A673 (cell line): ENCODE results near the gene GPHN. TPM values are rescaled to one million over a fixed set of nuclear protein-coding genes. Genes with fewer than 3 reads are reported as not detected.
"Not testable (repeated sequence)": the region's sequence is repeated elsewhere in the genome, so short reads cannot be mapped to it uniquely, and the experiment has no call there.

Experiments
- BruUV-seq: library from RNA; stranded (reverse); fragments of 400-500 nt; replicated peaks from 2 replicates; lab custom pipeline; 2021; lab: Mats Ljungman, UMichigan
- CTCF ChIA-PET: fragments of 300-600 bp; sonication (Branson Sonifier 250); formaldehyde crosslinking; loops from one replicate; lab custom pipeline; 2022; ENCODE audit warnings: antibody characterized with exemption; lab: Charles Lee
- POLR2A ChIA-PET: fragments of 300-600 bp; sonication (Branson Sonifier 250); formaldehyde crosslinking; loops from one replicate; lab custom pipeline; 2022; ENCODE audit warnings: antibody characterized with exemption; ENCODE audit not compliant: low non-redundant PET; lab: Charles Lee
- DNase-seq: peaks from one replicate; pipeline ENCODE4 v3.0.0-alpha.2; 2015; ENCODE audit warnings: low spot score
- H3K27ac ChIP-seq: fragments of 200-600 bp; sonication (generic); 2 replicates; pipeline ENCODE4 v1.5.1; 2016; ENCODE audit warnings: mixed run types, low read depth, mild to moderate bottlenecking, mixed read lengths, antibody characterized with exemption, low read length; ENCODE audit not compliant: poor library complexity, severe bottlenecking
- H3K27me3 ChIP-seq: fragments of 200-600 bp; sonication (generic); replicated peaks from 2 replicates; pipeline ENCODE4 v1.6.1; 2017; ENCODE audit warnings: mixed run types, low read depth, mild to moderate bottlenecking, mixed read lengths, antibody characterized with exemption, low read length; ENCODE audit not compliant: insufficient read depth, poor library complexity
- H3K36me3 ChIP-seq: fragments of 200-600 bp; sonication (generic); 2 replicates; pipeline ENCODE4 v1.6.1; 2016; ENCODE audit warnings: mixed run types, mild to moderate bottlenecking, mixed read lengths, antibody characterized with exemption, low read length; ENCODE audit not compliant: insufficient read depth, poor library complexity, severe bottlenecking
- H3K4me1 ChIP-seq: fragments of 200-600 bp; sonication (generic); 2 replicates; pipeline ENCODE4 v1.6.1; 2017; ENCODE audit warnings: mixed run types, mild to moderate bottlenecking, mixed read lengths, antibody characterized with exemption, low read length; ENCODE audit not compliant: insufficient read depth, poor library complexity, severe bottlenecking
- H3K4me3 ChIP-seq: fragments of 200-600 bp; sonication (generic); 2 replicates; pipeline ENCODE4 v1.5.1; 2016; ENCODE audit warnings: low read depth, mixed run types, mild to moderate bottlenecking, mixed read lengths, low read length; ENCODE audit not compliant: poor library complexity, severe bottlenecking
- H3K9me3 ChIP-seq: fragments of 200-600 bp; sonication (generic); 2 replicates; pipeline ENCODE4 v1.6.1; 2016; ENCODE audit warnings: mixed run types, low read depth, mild to moderate bottlenecking, mixed read lengths, antibody characterized with exemption, low read length; ENCODE audit not compliant: poor library complexity, severe bottlenecking
- EZH2 ChIP-seq: fragments of 200-600 bp; sonication (generic); IDR thresholded peaks from 2 replicates; pipeline ENCODE4 v1.6.1; 2017; ENCODE audit warnings: borderline replicate concordance, low read depth, mild to moderate bottlenecking, mixed read lengths, antibody characterized with exemption, low read length; ENCODE audit not compliant: poor library complexity, severe bottlenecking
- intact Hi-C: fragments of 100-400 bp; cut with micrococcal nuclease; formaldehyde crosslinking; loops from one replicate; pipeline ENCODE4 v1.10.0; 2022; ENCODE audit not compliant: unreplicated experiment
- total RNA-seq: library from RNA; stranded (reverse); gene quantifications from 2 replicates; pipeline ENCODE4 v1.2.3, GENCODE V29; 2021
- TF ChIP-seq, protein P1 (sequence below): fragments of 300-800, 200-600 bp; sonication (generic); conservative IDR thresholded peaks from 2 replicates; pipeline ENCODE4 v1.5.1; 2017; ENCODE audit warnings: low read depth, mild to moderate bottlenecking, antibody characterized with exemption, low read length, moderate library complexity, mixed read lengths

The GPHN gene
- total RNA-seq, 1 experiment from 2014 or later, result 30.3 TPM

DNA sequence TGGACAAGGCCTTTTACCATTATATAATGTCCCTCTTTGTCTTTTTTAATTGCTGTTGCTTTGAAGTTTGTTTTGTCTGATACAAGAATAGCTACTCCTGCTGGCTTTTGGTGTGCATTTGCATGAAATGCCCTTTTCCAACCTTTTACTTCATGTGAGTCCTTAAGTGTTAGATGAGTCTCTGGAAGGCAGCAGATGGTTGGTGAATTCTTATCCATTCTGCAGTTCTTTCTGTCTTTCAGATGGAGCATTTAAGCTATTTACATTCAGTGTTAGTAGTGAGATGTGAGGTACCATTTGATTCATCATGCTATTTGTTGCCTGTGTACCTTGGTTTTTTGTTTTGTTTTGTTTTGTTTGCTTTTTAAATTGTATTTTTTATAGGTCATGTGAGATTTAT, 208.3 kb downstream of the GPHN start:
- no TSS peak for BruUV-seq
- H3K36me3 ChIP-seq, result no peaks in the 10 kb centered on the region
- intact Hi-C loops, result no loop called here
- no peak for DNase-seq
- H3K4me1 ChIP-seq, result no peaks in the 10 kb centered on the region
- H3K4me3 ChIP-seq, result no peak overlapping the region
- TF ChIP-seq EZH2, result no peak
- TF ChIP-seq, protein P1, sequence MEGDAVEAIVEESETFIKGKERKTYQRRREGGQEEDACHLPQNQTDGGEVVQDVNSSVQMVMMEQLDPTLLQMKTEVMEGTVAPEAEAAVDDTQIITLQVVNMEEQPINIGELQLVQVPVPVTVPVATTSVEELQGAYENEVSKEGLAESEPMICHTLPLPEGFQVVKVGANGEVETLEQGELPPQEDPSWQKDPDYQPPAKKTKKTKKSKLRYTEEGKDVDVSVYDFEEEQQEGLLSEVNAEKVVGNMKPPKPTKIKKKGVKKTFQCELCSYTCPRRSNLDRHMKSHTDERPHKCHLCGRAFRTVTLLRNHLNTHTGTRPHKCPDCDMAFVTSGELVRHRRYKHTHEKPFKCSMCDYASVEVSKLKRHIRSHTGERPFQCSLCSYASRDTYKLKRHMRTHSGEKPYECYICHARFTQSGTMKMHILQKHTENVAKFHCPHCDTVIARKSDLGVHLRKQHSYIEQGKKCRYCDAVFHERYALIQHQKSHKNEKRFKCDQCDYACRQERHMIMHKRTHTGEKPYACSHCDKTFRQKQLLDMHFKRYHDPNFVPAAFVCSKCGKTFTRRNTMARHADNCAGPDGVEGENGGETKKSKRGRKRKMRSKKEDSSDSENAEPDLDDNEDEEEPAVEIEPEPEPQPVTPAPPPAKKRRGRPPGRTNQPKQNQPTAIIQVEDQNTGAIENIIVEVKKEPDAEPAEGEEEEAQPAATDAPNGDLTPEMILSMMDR, result no peak
- no peaks in the 10 kb centered on the region for H3K9me3 ChIP-seq
- no peak overlapping the region for H3K27ac ChIP-seq
- CTCF ChIA-PET, result no interaction called here
- POLR2A ChIA-PET, result no interaction called here
- H3K27me3 ChIP-seq, result no peaks in the 10 kb centered on the region

DNA sequence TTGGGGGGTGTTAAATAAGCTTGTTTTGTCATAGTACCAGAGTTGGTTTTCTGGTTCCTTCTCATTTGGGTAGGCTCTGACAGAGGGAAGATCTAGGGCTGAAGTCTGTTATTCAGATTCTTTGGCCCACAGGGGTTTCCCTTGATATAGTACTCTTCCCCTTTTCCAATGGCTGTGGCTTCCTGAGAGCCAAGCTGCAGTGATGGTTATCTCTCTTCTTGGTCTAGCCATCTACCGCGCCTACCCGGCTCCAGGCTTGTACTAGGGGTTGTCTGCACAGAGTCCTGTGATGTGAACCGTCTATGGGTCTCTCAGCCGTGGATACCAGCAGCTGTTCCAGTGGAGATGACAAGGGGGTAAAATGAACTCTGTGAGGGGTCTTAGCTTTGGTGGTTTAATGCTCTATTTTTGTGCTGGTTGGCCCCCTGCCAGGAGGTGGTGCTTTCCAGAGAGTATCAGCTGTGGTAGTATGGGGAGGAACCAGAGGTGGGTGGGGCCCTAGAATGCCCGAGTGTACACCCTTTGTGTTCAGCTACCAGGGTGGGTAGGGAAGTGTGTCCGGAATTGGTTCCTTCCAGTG, 209.7 kb downstream of the GPHN start:
- TF ChIP-seq EZH2, result no peak
- TF ChIP-seq, protein P1, result no peak
- H3K4me3 ChIP-seq, result no peak overlapping the region
- H3K9me3 ChIP-seq, result no peaks in the 10 kb centered on the region
- no peaks in the 10 kb centered on the region for H3K4me1 ChIP-seq
- no TSS peak for BruUV-seq
- H3K36me3 ChIP-seq, result no peaks in the 10 kb centered on the region
- ChIA-PET CTCF (no interaction called here), POLR2A (no interaction called here)
- intact Hi-C loops, result no loop called here
- H3K27me3 ChIP-seq, result no peaks in the 10 kb centered on the region
- no peak overlapping the region for H3K27ac ChIP-seq
- no peak for DNase-seq

DNA sequence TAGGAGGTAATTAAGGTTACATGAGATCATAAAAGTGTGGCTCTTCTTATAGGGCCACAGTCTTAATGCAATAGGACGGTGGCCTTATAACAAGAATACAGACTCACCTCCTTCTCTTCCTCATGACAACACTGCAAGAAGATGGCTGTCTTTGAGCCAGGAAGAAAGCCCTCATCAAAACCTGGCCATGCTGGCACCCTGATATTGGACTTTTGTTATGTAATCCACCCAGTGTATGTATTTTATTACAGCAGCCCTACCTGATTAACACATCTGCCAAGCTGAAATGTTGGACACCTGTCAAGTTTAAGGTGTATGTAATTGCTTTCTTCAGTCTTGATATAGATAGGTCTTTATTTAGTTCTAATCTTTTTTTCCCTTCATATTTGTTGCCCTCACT, 217.0 kb downstream of the GPHN start:
- Histone ChIP-seq H3K9me3 (no peaks in the 10 kb centered on the region), H3K4me1 (no peaks in the 10 kb centered on the region), H3K27me3 (no peaks in the 10 kb centered on the region), H3K36me3 (no peaks in the 10 kb centered on the region), H3K4me3 (no peak overlapping the region), H3K27ac (no peak overlapping the region)
- BruUV-seq, result no TSS peak
- intact Hi-C loops, result no loop called here
- DNase-seq, result no peak
- POLR2A ChIA-PET, result interaction anchor here (0.5 kb wide), 1 partner anchor 190 kb away, joined by 4 read pairs; no protein-coding TSS in a partner anchor
- CTCF ChIA-PET, result no interaction called here
- TF ChIP-seq, protein P1, result no peak
- no peak for TF ChIP-seq EZH2

DNA sequence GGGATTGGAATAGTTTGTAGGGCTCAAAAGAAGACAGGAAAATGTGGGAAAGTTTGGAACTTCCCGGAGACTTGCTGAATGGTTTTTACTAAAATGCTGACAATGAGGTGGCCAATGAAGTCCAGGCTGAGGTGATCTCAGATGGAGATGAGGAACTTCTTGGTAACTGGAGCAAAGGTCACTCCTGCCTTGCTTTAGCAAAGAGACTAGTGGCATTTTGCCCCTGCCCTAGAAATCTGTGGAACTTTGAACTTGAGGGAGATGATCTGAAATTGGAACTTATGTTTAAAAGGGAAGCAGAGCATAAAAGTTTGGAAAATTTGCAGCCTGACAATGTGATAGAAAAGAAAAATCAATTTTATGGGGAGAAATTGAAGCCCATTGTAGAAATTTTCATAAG, 223.4 kb downstream of the GPHN start:
- intact Hi-C loops, H3K4me3 ChIP-seq, H3K27me3 ChIP-seq, H3K36me3 ChIP-seq, DNase-seq, CTCF ChIA-PET, H3K4me1 ChIP-seq, BruUV-seq, POLR2A ChIA-PET, H3K9me3 ChIP-seq, H3K27ac ChIP-seq: not testable (repeated sequence)
